ENCODE measurements around the gene MAST2.

- TF ChIP-seq, protein P1, sequence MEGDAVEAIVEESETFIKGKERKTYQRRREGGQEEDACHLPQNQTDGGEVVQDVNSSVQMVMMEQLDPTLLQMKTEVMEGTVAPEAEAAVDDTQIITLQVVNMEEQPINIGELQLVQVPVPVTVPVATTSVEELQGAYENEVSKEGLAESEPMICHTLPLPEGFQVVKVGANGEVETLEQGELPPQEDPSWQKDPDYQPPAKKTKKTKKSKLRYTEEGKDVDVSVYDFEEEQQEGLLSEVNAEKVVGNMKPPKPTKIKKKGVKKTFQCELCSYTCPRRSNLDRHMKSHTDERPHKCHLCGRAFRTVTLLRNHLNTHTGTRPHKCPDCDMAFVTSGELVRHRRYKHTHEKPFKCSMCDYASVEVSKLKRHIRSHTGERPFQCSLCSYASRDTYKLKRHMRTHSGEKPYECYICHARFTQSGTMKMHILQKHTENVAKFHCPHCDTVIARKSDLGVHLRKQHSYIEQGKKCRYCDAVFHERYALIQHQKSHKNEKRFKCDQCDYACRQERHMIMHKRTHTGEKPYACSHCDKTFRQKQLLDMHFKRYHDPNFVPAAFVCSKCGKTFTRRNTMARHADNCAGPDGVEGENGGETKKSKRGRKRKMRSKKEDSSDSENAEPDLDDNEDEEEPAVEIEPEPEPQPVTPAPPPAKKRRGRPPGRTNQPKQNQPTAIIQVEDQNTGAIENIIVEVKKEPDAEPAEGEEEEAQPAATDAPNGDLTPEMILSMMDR (IDR thresholded peaks at IDR 0.05 in 2 of 3, conservative IDR thresholded peaks at IDR 0.05 in 1 of 3; ENCODE audit: insufficient read depth in 2 of 3, low read depth in 1 of 3, low read length in 3 of 3) = no peak
- TF ChIP-seq TSHZ1 (CRISPR knock-in tag; IDR thresholded peaks at IDR 0.05) (no peak), MTA2 (IDR thresholded peaks at IDR 0.05; ENCODE audit: low read depth) (no peak), ZBTB8A (IDR thresholded peaks at IDR 0.05; ENCODE audit: partially characterized antibody) (no peak), EGR1 (conservative IDR thresholded peaks at IDR 0.05) (no peak), POLR2AphosphoS5 (IDR thresholded peaks at IDR 0.05; ENCODE audit: control insufficient read depth, insufficient read depth, low read depth, low read length) (no peak), POLR2AphosphoS2 (IDR thresholded peaks at IDR 0.05; ENCODE audit: low read length) (no peak), MYNN (IDR thresholded peaks at IDR 0.05) (no peak), MYNN (CRISPR knock-in tag; IDR thresholded peaks at IDR 0.05) (no peak), PHB2 (IDR thresholded peaks at IDR 0.05; ENCODE audit: low read depth) (no peak), RCOR1 (IDR thresholded peaks at IDR 0.05; ENCODE audit: borderline replicate concordance in 1 of 2, low read depth in 2 of 2, low read length in 2 of 2) (no peak), ZNF324 (CRISPR knock-in tag; IDR thresholded peaks at IDR 0.05) (no peak), FOXA1 (IDR thresholded peaks at IDR 0.05; ENCODE audit: borderline replicate concordance) (no peak)
Observed at GRCh38 chr1:45820788-45821187, 17.4 kb downstream of the MAST2 start.
